H1 (cell line): ENCODE results near the gene FBN1.

Source experiments
- CEBPB ChIP-seq: IDR thresholded peaks from 2 replicates; pipeline ENCODE4 v1.6.1; 2012; ENCODE audit warnings: low read depth, low read length
- CHD2 ChIP-seq: IDR thresholded peaks from 2 replicates; pipeline ENCODE4 v1.6.1; 2012; ENCODE audit warnings: low read length, improper control_type of control experiment
- CTCF ChIP-seq, 3 experiments: IDR thresholded peaks; 1 replicate in 2 of 3; 2 replicates in 1 of 3; pipeline versions ENCODE4 v1.5.1 to v1.6.1; 2011; ENCODE audit warnings: low read length in 3 of 3, mild to moderate bottlenecking in 3 of 3, inconsistent platforms in 2 of 3, low read depth in 1 of 3, moderate library complexity in 1 of 3; ENCODE audit not compliant: insufficient read depth in 1 of 3; ENCODE audit errors: control extremely low read depth in 1 of 3
- EP300 ChIP-seq, 2 experiments: IDR thresholded peaks; 1 replicate in 1 of 2; 2 replicates in 1 of 2; pipeline ENCODE4 v1.6.1; 2011 to 2012; ENCODE audit warnings: low read depth in 2 of 2, low read length in 2 of 2, mild to moderate bottlenecking in 2 of 2, borderline replicate concordance in 1 of 2, inconsistent platforms in 1 of 2, moderate library complexity in 1 of 2
- FOSL1 ChIP-seq: IDR thresholded peaks from 2 replicates; pipeline ENCODE4 v1.6.1; 2011; ENCODE audit warnings: mild to moderate bottlenecking, low read depth, low read length, moderate library complexity; ENCODE audit not compliant: insufficient read depth
- KDM4A ChIP-seq: IDR thresholded peaks from one replicate; pipeline ENCODE4 v1.7.1; 2012; ENCODE audit warnings: low read depth, mild to moderate bottlenecking, moderate library complexity, low read length, inconsistent platforms; ENCODE audit not compliant: severe bottlenecking
- NRF1 ChIP-seq: IDR thresholded peaks from 2 replicates; pipeline ENCODE4 v1.6.1; 2011; ENCODE audit warnings: mild to moderate bottlenecking, low read depth, low read length, improper control_type of control experiment
- RXRA ChIP-seq: IDR thresholded peaks from 2 replicates; pipeline ENCODE4 v1.6.1; 2011; ENCODE audit warnings: low read depth, mild to moderate bottlenecking, low read length, moderate library complexity; ENCODE audit not compliant: insufficient read depth
- SAP30 ChIP-seq: fragments of 300-600 bp; sonication (generic); IDR thresholded peaks from 2 replicates; pipeline ENCODE4 v1.7.1; 2012; ENCODE audit warnings: low read length, moderate library complexity, mild to moderate bottlenecking, inconsistent platforms; ENCODE audit not compliant: insufficient read depth, insufficient replicate concordance
- TAF1 ChIP-seq: IDR thresholded peaks from 2 replicates; pipeline ENCODE4 v1.6.1; 2011; ENCODE audit warnings: mild to moderate bottlenecking, low read depth, low read length

GRCh38 chr15:48592221-48592731 is 53.2 kb downstream of the FBN1 start:
- TF ChIP-seq EP300 (IDR thresholded peaks at IDR 0.05; ENCODE audit: borderline replicate concordance in 1 of 2, low read depth in 2 of 2, low read length in 2 of 2): no peak
- TF ChIP-seq FOSL1: no peak
- TF ChIP-seq CEBPB: no peak
- TF ChIP-seq CTCF (IDR thresholded peaks at IDR 0.05; ENCODE audit: control extremely low read depth in 1 of 3, insufficient read depth in 1 of 3, low read depth in 1 of 3, low read length in 3 of 3): no peak
- TF ChIP-seq CHD2: no peak
- no peak for TF ChIP-seq KDM4A
- no peak for TF ChIP-seq NRF1
- TF ChIP-seq TAF1: no peak
- no peak for TF ChIP-seq RXRA
- no peak for TF ChIP-seq SAP30
